Stimulated activated CD4-positive, alpha-beta T cell treated with anti-CD3 and anti-CD28 coated beads, Interleukin-4, amount 100 ng/mL, for 4 hours (primary cell): ENCODE data around the gene ZNF428.
"Not testable (repeated sequence)": the region's sequence is repeated elsewhere in the genome, so short reads cannot be mapped to it uniquely, and the experiment has no call there.

Experiments
- DNase-seq, 2 experiments: peaks; one replicate each; pipeline ENCODE4 v3.0.0-alpha.2; 2020

Gene ZNF428

DNA sequence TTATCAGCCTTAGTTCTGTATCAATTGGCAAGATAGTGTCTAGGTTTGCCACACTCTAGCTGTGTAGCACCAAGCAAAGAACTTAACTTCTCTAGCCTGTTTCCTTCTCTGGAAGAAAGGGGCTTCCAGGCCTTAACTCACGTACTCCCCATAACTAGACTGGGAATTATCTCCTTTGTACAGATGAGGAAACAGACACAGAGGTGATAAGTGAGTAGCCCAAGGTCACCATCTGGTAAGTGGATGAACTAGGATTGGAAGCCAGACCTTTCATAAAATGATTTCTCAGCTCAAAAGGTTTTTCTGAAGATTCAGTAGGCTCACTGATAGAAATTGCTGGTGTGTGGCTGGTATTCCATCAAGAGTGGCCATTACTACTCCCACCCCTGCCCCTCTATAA is 3.1 kb downstream of the ZNF428 start:
- no peak for DNase-seq

DNA sequence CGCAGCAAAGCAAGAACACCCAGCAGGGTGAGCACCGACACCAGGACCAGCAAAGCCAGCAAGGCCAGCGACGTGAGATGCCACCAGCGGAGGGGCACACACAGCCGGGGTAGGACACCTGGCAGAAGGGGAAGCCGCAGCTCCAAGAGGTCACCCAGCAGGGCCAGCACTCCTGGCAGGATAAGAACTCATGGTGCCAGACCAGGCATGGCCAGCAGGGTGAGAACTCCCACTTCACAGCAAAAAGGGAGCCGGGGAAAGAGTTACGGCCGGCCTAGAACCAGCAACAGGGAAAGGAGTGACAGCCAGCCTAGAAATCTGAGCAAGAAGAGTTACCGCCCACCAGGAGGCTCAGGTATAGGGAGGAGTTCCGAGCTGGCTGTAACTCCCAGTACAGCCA is 7.1 kb downstream of the ZNF428 start:
- DNase-seq = no peak

DNA sequence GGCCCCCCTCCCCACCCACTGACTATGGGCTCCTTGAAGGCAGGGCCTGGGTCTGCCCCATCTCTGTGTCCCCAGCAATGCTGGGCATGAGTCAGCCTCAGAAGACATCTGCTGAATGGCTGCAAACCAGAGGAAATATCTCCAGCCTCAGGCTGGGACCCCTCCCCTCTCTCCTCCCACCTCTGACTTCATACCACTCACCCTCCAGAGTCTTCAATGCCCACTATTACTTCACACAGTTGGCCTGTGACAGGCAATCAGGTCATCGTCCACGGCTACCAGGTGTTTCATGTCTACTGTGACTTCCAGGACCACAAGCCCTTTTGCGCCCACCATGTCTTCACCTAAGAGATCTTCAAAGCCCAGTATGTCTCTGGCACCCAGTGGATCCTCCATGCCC is 7.6 kb downstream of the ZNF428 start, which contains the start of gene SRRM5:
Gene SRRM5, plus strand, starts transcription at position 301 of the 400 bp plus-strand sequence. Its CDS starts 34 bp downstream, at position 335.
- no peak for DNase-seq

DNA sequence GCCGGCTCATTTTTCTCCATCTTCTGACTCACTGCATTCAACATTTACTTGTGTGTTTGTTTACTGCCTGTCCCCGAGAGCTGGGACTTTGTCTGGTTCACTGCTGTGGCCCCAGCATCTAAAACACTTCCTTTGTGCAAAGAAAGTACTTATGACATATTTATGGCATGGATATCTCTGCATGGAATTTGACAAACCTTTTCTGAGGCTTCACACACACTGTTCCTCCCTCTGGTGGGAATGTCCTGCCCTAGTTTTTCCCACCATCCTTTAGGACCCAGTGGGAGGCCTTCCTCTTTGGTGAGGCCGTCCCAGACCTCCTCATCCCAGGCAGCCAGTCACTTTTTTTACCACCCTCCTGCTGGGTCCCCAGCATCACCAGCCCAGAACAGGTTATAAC is 8.9 kb downstream of the ZNF428 start:
- DNase-seq = no peak

DNA sequence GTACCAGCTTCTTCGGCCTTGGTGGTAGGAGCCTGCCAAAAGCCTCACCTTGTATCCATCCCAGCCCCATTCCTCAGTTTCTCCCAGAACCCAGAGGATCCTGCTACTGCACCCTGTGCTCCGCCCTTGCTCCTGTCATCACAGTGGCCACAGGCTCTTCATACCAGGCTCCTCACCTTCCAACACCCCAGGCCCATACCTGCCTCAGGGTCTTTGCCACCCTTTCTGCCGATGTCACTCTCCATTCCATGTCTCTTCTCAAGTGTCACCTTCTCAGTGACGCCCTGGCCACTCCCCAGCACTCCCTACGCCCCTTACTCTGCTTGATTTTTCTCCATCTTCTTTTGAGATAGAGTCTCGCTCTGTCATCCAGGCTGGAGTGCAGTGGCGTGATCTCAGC is 9.6 kb downstream of the ZNF428 start:
- DNase-seq = no peak

DNA sequence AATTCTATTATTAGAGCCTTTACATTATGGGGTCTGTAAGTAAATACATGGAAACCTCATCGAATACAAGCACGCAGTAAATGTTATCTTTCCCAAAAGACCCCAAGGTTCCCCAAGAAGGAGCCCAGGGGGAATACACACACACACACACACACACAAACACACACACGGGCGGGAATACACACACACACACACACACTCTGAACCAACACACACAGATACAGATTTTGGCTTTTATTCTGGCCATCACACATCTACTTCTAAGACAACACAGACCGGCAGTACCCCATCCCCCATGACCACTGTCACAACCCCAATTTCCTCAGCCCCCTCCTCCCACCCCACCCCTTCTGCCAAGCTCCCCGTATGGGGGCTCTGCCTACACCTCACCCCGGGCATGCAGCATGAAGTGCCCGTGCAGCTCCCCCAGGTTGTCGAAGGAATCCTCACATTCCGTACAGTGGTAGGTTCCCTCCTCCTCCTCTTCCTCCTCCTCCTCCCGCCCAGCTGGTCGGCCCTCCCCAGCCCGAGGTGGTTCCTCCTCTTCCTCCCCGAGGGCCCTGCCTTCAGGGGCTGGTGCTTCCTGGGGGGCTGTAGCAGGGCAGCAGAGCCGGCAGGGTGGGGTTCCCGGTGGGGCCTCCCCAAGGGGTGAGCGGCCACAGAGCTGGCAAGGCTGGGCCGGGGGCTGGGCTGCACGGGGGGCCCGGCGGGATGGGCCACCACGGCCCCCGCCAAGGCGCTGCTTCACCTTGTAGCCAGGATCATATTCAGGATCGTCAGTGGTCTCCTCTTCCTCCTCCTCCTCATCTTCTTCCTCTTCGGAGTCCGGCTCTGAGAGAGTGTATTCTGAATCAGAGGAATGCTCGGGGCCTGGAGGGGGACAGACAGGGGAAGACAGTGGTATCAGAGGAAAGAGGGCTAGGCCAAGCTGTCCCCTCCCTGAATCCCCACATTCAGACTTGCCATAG is 11.9 kb downstream of the ZNF428 start:
- DNase-seq = no peak

DNA sequence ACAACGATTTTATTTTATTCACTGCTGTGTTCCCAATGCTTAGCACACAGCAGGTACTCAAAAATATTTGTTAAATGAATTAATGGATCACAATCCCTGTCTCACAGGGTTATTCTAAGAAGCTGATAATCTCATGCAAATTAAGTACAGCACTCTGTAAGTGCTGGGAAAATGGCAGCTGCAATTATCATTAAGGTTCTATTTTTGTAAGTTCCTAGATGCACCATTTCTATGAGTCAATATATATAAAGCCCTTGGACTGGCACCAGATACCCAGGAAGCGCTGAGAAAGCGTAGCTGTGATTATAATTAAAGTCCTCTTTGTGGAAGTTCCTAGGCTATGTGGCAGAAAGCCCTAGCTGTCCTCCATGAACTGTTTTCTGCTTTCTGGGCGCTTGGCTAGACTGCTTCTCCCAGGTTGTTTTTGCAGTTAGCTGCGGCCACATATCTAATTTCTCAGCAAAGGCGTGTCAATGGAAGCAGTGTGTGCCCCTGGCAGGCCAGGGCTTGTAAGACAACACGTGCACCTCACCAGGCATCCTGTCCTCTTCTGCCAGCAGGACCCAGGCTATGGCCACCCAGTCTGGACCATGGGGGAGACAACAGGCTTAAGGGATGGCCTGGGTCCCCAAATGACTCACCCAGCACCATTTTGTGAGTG is 12.7 kb downstream of the ZNF428 start:
- DNase-seq = no peak

DNA sequence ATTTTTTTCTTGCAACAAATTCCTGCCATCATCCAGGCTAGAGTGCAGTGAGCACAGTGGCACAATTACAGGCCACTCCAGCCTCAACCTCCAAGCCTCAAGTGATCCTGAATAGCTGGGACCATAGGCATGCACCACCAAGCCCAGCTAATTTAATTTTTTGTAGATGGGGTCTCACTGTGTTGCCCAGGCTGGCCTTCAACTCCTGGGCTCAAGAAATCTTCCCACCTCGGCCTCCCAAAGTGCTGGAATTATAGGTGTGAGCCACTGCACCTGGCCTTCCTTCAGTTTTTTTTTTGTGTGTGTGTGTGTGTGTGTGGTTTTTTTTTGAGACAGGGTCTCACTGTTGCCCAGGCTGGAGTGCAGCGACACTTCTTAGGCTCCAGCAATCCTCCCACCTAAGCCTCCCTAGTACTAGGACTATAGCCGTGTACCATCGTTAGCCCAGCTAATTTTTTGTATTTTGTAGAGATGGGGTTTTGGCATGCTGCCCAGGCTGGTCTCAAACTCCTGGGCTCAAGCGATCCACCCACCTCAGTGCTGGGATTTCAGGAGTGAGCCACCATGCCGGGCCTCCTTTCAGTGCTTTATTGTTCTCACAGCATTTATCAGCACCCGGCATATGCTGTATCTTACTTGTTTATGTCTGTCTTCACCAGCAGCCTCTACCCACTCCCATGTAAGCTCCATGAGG is 13.4 kb downstream of the ZNF428 start:
- no peak for DNase-seq

DNA sequence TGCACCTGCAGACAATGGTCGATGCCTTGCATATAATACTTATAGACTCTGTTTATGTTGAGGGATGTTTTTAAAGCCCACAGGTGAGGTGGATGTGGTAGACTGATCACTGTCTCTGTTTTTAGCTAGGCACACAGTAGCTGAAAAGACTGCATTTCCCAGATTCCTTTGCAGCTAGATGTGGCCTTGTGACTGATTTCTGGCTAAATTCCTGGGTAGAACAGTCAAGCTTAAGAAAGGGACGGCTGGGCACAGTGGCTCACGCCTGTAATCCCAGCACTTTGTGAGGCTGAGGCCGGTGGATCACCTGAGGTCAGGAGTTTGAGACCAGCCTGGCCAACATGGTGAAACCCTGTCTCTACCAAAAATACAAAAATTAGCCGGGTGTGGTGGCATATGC is 19.1 kb downstream of the ZNF428 start:
- not testable (repeated sequence) for DNase-seq

DNA sequence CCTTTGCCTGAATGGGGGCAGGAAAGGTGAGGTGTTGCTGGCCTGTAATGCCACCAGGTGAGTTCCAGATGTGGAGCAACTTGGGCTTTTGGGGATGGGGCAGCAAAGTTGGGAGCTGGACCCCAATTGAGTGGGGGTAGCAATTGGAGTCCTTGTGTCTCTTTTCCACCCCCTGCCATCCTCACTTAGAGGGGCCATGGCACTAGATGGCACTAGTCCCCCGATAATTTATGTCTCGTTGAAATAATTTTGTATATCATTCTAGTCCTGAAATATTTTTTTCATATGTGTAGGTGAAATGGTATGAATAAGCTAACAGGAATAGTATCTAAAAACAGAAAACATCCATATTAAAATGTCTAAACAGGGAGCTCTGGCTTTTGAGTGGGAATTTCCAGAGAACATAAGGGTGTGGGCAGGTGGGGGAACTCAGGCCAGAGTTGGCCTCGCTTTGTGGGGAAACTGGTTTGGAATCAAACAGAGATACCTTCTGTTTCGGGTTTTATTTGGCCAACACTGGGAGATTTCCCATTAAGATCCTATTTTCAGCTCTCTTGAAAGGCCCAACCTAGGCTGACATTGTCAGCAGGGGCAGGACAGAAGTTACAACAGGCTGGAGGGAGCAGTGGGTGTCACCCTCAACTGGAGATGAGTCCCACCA is 19.7 kb downstream of the ZNF428 start:
- no peak for DNase-seq

DNA sequence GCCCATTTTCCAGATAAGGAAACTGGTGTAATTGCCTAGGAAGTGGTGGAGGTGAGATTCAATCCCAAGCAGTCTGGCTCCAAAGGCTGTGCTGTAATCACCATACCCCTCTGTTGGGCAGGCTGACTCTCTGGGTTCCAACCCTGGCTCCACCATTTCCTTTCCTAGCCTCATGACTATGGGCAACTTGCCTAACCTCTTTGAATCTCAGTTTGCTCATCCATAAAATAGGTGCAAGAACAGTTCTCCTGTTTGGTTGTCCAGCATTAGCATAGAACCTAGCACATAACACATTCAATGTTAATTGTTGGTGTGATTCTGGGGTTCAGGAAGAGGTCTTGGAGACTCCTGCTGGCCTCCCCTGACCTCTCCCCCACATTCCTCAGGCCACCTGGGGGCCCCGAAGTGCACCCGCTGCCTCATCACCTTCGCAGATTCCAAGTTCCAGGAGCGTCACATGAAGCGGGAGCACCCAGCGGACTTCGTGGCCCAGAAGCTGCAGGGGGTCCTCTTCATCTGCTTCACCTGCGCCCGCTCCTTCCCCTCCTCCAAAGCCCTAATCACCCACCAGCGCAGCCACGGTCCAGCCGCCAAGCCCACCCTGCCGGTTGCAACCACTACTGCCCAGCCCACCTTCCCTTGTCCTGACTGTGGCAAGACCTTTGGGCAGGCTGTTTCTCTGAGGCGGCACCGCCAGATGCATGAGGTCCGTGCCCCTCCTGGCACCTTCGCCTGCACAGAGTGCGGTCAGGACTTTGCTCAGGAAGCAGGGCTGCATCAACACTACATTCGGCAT is 20.8 kb downstream of the ZNF428 start:
- DNase-seq = no peak

DNA sequence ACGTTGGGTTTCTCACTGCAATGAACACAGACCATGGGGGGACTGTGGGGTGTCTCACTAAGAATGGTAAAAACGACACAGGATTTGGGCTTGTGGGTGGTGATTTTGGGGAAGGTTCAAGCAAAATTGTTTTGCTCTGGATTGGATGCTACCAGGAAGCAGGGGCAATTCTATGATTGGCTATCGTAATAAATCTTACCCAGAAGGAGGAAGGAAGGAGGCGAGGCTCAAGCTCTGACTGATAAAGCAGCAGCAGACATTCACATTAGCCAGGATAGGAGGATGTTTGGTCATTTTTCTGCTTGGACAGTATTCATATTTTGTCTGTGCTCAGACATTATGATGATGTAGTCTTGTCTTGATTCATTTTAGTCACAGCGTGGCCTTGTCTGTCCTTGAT is 21.6 kb downstream of the ZNF428 start:
- DNase-seq = no peak

DNA sequence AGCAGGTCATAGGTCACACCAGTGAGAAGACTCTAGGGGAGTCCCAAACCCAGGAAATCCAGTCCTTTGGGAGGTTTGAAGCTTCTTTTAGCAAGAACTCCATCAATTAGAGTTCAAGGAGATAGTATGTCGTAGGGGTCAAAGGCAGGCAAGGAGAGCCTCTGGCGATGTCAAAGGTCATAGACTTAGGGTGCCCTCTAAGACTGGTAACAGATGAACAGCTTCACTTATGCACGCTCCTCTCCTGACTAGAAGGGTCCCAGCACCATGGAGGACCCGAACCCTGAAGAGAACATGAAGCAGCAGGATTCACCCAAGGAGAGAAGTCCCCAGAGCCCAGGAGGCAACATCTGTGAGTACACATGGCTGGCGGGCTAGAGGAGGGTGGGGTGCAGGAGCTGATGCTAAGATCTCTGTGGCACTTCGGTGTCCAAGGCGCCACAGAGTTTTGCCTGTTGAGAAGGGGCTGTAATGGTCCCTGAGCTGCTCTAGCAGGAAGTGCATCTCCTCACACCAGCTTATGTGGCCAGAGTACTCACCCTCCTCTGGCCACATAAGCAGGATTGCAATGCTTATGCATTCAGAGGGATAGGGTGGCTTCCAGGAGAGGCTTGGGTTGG is 22.5 kb downstream of the ZNF428 start:
- no peak for DNase-seq

DNA sequence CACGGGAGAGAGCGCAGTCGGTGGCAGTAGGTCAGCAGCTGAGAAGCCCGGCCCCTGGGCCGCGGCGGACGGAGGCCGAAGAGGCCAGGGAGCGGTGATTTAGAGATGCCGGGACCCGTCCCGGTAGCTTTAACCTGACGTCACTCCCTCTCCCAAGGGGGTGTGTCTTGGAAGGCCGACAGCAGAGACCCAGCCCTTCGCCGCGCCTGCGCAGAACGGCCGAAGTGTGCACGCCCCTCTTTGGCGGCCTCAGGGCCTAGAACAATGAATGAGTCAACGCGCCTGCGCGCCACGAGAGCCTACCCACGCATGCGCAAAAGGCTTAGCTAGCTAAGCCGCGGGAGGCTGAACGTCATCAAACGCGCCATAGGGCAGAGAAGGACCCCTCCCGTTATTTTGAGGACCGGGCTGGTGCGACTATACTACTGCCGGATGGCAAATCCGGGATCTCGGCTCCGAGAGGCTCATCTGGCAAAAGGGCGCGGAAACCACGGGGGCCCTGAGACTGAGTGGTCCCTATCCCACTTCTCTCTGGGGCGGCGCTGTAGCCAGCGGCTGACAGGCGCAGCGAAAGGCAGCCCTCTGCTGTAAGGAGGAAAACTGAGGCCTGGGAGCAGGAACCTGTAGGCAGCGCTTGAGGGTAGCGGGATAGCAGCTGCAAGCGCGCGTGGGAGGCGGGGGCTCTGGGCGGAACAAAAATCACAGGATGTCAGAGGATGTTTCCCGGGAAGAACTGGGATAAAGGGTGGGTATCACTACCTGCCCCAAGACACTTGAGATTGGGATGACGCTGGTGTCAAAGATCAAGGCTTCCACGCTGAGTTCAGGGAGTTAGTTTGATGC is 23.2 kb downstream of the ZNF428 start, which contains the start of the genes IRGQ and ZNF576:
Gene IRGQ, minus strand, starts transcription at position 136 of the 843 bp plus-strand sequence. CDS start 796 bp downstream, outside the sequence.
Gene ZNF576, plus strand, starts transcription at position 597 of the 843 bp plus-strand sequence. CDS start 514 bp downstream, outside the sequence.
- DNase-seq = peak; percentile 100

DNA sequence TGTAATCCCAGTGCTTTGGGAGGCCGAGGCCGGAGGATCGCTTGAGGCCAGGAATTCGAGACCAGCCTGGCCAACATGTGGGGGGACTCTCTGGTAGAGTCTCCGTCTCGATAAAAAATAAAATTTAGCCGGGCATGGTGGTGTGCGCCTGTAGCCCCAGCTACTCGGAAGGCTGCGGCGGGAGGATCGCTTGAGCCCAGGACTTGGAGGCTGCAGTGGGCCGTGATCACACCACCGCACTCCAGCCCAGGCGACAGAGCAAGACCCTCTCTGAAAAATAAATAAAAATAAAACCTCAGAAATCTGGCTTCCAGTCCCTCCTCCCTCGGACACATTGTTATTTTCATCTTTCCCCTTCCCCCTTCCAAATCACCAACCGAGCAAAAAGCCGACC is 23.8 kb downstream of the ZNF428 start:
- DNase-seq = peak; percentile 12 to 30

DNA sequence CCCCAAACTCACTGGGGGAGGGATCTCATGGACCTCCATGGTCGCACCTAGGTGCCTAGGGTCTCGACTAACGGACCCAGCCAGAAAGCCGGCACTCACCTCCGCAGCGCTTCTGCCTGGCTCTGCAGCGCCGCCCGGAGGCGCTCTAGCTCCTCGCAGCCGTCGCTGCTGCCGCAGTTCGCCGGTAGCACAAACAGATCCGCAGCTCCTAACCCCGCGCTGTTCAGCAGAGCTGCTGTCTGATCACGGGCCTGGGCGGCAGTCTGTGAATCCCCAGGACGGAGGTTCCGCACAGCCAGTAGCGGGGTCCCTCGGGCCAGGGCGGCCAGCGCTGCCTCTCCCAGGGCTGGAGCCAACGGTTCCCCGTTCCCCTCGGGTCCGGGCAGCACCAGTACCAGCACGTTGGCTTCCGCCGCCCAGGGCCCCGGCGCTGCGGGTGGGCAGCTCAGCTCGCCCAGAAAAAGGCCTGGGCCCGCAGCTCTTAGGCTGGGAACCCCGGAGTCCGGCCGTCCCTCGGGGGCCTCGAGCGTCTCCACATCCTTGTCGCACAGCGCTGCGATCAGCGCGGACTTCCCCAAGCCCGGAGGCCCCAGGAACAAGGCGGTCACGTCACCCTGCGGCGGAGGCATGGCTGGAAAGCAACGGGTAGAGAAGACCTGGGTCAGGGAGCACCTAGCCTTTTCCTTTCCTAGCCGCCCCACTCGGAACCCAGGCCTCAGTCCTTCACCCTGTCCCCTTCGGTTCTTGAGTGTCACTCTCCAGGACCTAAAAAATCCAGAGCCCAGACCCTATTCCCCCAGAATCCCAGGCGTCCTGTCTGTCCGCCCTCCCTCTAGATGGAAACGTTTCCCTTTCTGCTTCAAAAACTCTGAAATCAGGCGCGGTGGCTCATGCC is 24.5 kb downstream of the ZNF428 start:
- DNase-seq = peak; percentile 65 to 69

DNA sequence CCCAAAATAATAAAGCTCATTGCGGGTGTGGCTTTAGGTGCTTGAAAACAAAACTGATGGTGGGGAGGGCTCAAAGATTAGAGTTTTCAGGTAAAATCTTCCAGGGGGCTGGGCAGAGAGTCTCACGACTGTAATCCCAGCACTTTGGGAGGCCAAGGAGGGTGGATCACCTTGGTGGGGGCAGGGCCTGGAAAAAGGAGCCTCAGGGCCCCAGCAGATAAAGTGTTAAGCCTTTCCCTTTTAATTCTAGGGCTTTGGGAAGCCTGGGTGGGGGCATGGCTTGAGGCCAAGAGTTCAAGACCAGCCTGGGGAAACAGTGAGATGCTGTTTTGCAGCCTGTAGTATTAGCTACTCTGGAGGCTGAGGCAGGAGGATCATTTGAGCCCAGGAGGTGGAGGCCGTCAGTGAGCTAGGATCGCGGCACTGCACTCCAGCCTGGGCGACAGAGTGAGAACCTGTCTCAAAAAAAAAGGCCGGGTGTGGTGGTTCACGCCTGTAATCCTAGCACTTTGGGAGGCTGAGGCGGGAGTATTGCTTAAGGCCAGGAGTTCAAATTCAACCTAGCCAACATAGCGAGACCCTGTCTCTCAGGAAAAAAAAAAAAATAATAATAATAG is 25.2 kb downstream of the ZNF428 start:
- no peak for DNase-seq

DNA sequence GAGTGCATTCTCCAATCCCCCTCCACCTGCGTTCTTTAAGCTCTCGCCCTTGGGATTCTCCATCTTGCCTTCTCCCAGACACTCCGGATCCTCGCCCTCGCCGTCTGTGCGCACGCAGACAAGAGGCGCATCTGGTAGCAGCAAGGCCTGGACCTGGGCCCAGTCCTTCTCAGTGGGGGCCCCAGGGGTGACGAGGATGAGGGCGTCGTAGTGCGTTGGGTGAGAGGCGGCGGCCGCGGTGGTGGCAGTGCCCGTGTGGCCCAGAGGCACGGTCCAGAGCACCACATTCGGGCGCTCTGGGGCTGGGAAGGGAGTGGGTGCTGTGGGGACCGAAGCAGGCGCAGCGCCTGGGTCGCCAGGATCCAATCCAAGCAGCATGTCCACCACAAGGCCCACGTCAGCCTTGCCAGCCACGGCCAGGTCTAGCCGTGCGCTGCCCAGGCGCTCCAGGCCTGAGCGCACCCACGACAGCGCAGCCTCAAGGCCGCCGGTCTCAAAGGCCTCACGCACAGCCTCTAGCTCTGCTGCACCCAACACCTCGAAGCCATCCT is 26.6 kb downstream of the ZNF428 start:
- no peak for DNase-seq
